SK-N-MC (cell line): ENCODE measurements around the gene TMEM17.

Experiments
- DNase-seq: peaks from one replicate; pipeline ENCODE4 v3.0.0-alpha.2; 2011; ENCODE audit warnings: low read depth, low spot score
- H3K27ac ChIP-seq: fragments of 200-600 bp; sonication (generic); 2 replicates; pipeline ENCODE4 v1.5.1; 2016; ENCODE audit warnings: mixed run types
- H3K36me3 ChIP-seq: fragments of 200-600 bp; sonication (generic); 2 replicates; pipeline ENCODE4 v1.6.1; 2017; ENCODE audit warnings: antibody characterized with exemption, low read length, mixed read lengths; ENCODE audit not compliant: insufficient read depth
- H3K4me3 ChIP-seq: fragments of 200-600 bp; sonication (generic); 2 replicates; pipeline ENCODE4 v1.5.1; 2016
- H3K9ac ChIP-seq: fragments of 200-600 bp; sonication (generic); 2 replicates; pipeline ENCODE4 v1.8.0; 2017; ENCODE audit warnings: mixed run types, mixed read lengths; ENCODE audit not compliant: insufficient read length
- H3K9me3 ChIP-seq: fragments of 200-600 bp; sonication (generic); 2 replicates; pipeline ENCODE4 v1.6.1; 2017; ENCODE audit warnings: low read depth, mild to moderate bottlenecking, antibody characterized with exemption, low read length, moderate library complexity, mixed read lengths
- EZH2 ChIP-seq: fragments of 200-600 bp; sonication (generic); IDR thresholded peaks from one replicate; pipeline ENCODE4 v1.6.1; 2017; ENCODE audit warnings: antibody characterized with exemption
- FOXP2 ChIP-seq: optimal IDR thresholded peaks from 2 replicates; pipeline ENCODE3; 2011; ENCODE audit warnings: mild to moderate bottlenecking, moderate library complexity; ENCODE audit not compliant: insufficient read depth; ENCODE audit errors: extremely low read length, control extremely low read depth
- POLR2AphosphoS5 ChIP-seq: IDR thresholded peaks from 2 replicates; pipeline ENCODE4 v1.6.1; 2012; ENCODE audit warnings: mild to moderate bottlenecking, low read depth, low read length, borderline replicate concordance

Gene TMEM17

DNA sequence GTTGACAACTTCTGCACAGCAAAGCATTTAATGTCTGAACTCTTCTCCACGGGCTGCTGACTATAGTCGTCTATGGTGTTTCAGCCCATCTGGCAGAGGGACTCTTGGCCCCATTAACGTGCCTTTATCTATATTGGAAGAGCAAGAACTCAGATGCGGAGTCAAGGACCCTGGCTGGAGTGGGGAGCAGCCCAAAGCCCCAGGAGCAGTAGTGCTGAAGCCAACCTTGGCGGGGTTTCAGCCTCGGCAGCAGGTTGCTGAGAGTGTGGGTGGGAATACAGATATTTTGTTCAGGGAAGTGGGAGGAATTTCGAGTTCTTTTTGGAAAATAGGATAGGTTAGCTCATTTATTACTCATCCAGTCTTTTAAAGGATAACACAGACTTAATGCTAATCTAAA, 34.2 kb downstream of the TMEM17 start:
- Histone ChIP-seq H3K9ac (no peak overlapping the region), H3K27ac (no peak overlapping the region), H3K4me3 (no peak overlapping the region), H3K36me3 (no peaks in the 10 kb centered on the region), H3K9me3 (no peaks in the 10 kb centered on the region)
- DNase-seq = no peak
- TF ChIP-seq POLR2AphosphoS5 = no peak
- no peak for TF ChIP-seq EZH2
- no peak for TF ChIP-seq FOXP2

DNA sequence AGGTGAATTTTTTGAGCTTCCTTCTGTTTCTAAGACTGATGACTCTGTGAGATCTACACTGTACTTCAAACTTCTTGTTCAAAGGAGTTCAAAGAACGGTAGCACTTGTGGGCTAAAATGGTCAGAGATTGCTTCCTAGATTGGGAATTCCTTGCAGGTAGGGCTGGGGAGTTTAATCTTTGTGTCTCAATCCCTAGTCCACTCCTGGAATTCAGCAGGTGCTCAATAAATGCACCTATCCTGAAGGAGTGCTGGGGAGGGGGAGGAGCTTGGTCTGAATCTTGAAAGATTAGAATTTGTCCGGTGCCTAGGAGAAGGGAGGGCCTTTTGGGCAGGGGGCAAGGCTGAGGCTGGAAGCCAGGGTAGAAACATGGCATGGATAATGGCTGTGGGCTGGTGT, 34.6 kb downstream of the TMEM17 start:
- Histone ChIP-seq H3K36me3 (no peaks in the 10 kb centered on the region), H3K27ac (no peak overlapping the region), H3K9ac (no peak overlapping the region), H3K4me3 (no peak overlapping the region), H3K9me3 (no peaks in the 10 kb centered on the region)
- TF ChIP-seq FOXP2 (no peak), EZH2 (no peak), POLR2AphosphoS5 (no peak)
- DNase-seq = no peak

DNA sequence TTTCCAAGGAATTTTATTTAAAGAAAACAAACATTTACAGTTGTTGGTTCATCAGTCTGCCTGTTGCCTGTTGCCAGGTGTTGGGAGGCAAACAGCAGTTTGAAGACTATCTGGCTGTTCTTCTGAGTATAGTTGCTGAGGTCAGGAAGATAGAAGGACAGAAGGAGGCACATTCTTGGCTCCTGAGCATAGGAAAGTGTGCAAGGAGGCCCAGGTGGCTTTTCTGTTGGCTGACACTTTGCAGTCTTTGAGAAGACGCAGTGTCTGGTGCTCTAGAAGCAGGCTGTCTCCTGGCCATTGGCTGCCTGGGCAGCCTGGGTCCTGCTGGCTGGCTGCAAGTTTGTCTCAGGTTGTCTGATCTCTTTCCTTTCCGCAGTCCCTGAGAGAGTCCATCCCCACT, 36.4 kb downstream of the TMEM17 start:
- no peaks in the 10 kb centered on the region for H3K36me3 ChIP-seq
- H3K9me3 ChIP-seq = no peaks in the 10 kb centered on the region
- DNase-seq = no peak
- H3K27ac ChIP-seq = no peak overlapping the region
- no peak overlapping the region for H3K4me3 ChIP-seq
- TF ChIP-seq EZH2 (no peak), POLR2AphosphoS5 (no peak), FOXP2 (no peak)
- no peak overlapping the region for H3K9ac ChIP-seq

GRCh38 chr2:62469114-62469513, 36.9 kb downstream of the TMEM17 start:
- TF ChIP-seq EZH2 (no peak), POLR2AphosphoS5 (no peak), FOXP2 (no peak)
- no peak overlapping the region for H3K9ac ChIP-seq
- DNase-seq = no peak
- no peaks in the 10 kb centered on the region for H3K36me3 ChIP-seq
- no peak overlapping the region for H3K27ac ChIP-seq
- H3K9me3 ChIP-seq = no peaks in the 10 kb centered on the region
- no peak overlapping the region for H3K4me3 ChIP-seq

GRCh38 chr2:62467475-62468321, 38.3 kb downstream of the TMEM17 start:
- Histone ChIP-seq H3K36me3 (no peaks in the 10 kb centered on the region), H3K27ac (no peak overlapping the region), H3K9me3 (no peaks in the 10 kb centered on the region), H3K9ac (no peak overlapping the region), H3K4me3 (no peak overlapping the region)
- DNase-seq = no peak
- TF ChIP-seq POLR2AphosphoS5 (no peak), EZH2 (no peak), FOXP2 (no peak)

DNA sequence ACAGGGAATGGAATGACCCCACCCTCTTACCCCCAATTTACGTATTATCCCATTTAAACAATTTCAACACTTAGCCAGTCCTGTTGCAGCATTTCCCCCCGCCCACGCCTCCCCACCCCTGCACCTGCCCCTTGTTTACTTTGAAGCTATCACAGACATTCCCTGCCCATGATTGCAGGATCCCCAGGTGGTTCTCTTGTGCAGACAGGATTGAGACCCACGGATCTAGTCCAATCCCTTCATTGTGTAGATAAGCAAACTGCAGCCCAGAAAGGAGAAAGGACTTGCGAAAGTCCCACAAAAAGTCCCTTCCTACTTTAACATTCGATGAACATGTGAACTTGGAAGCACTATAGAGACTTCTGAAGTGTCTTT, 38.9 kb downstream of the TMEM17 start:
- Histone ChIP-seq H3K9ac (no peak overlapping the region), H3K36me3 (no peaks in the 10 kb centered on the region), H3K4me3 (no peak overlapping the region), H3K9me3 (no peaks in the 10 kb centered on the region), H3K27ac (no peak overlapping the region)
- DNase-seq = no peak
- TF ChIP-seq POLR2AphosphoS5 = no peak
- no peak for TF ChIP-seq EZH2
- TF ChIP-seq FOXP2 = no peak

GRCh38 chr2:62466503-62466854, 39.5 kb downstream of the TMEM17 start:
- H3K27ac ChIP-seq = no peak overlapping the region
- DNase-seq = no peak
- no peaks in the 10 kb centered on the region for H3K9me3 ChIP-seq
- TF ChIP-seq EZH2 (no peak), POLR2AphosphoS5 (no peak), FOXP2 (no peak)
- no peak overlapping the region for H3K4me3 ChIP-seq
- no peaks in the 10 kb centered on the region for H3K36me3 ChIP-seq
- H3K9ac ChIP-seq = no peak overlapping the region

GRCh38 chr2:62465741-62466502, 40.1 kb downstream of the TMEM17 start:
- no peak overlapping the region for H3K4me3 ChIP-seq
- no peaks in the 10 kb centered on the region for H3K36me3 ChIP-seq
- no peaks in the 10 kb centered on the region for H3K9me3 ChIP-seq
- no peak overlapping the region for H3K27ac ChIP-seq
- TF ChIP-seq POLR2AphosphoS5 (no peak), FOXP2 (no peak), EZH2 (no peak)
- no peak overlapping the region for H3K9ac ChIP-seq
- no peak for DNase-seq

GRCh38 chr2:62465039-62465740, 40.8 kb downstream of the TMEM17 start:
- H3K36me3 ChIP-seq = no peaks in the 10 kb centered on the region
- H3K9me3 ChIP-seq = no peaks in the 10 kb centered on the region
- H3K27ac ChIP-seq = no peak overlapping the region
- H3K9ac ChIP-seq = no peak overlapping the region
- TF ChIP-seq FOXP2 (no peak), EZH2 (no peak), POLR2AphosphoS5 (no peak)
- no peak overlapping the region for H3K4me3 ChIP-seq
- DNase-seq = no peak
